Vagina (tissue), 2 donors: Measurements from ENCODE around the gene IGHMBP2. TPM values are rescaled to one million over a fixed set of nuclear protein-coding genes. Genes with fewer than 3 reads are reported as not detected.
"Not testable (repeated sequence)": the region's sequence is repeated elsewhere in the genome, so short reads cannot be mapped to it uniquely, and the experiment has no call there.

Experiments used
- DNase-seq, 2 donors: peaks; one replicate each; pipeline ENCODE4 v3.0.0-alpha.2; 2017; ENCODE audit errors: extremely low spot score in 2 of 2
- H3K27ac ChIP-seq: fragments of 200-600 bp; sonication (generic); one replicate; pipeline ENCODE4 v1.5.1; 2019
- H3K27me3 ChIP-seq: fragments of 200-600 bp; sonication (generic); one replicate; pipeline ENCODE4 v1.5.1; 2019
- H3K36me3 ChIP-seq, 2 donors: fragments of 200-600 bp; sonication (generic); one replicate each; pipeline ENCODE4 v1.5.1; 2017 to 2019
- H3K4me1 ChIP-seq: fragments of 200-600 bp; sonication (generic); one replicate; pipeline ENCODE4 v1.5.1; 2019
- H3K4me3 ChIP-seq, 2 donors: fragments of 200-600 bp; sonication (generic); 1 replicate in 1 of 2; 2 replicates in 1 of 2; pipeline ENCODE4 v1.5.1; 2016 to 2019
- H3K9me3 ChIP-seq: fragments of 200-600 bp; sonication (generic); one replicate; pipeline ENCODE4 v1.5.1; 2019
- POLR2A ChIP-seq, 2 donors: fragments of 450-650 bp; IDR thresholded peaks; one replicate each; pipeline ENCODE4 v1.6.1; 2017; ENCODE audit warnings: antibody characterized with exemption in 2 of 2, mild to moderate bottlenecking in 2 of 2, moderate library complexity in 2 of 2
- POLR2AphosphoS5 ChIP-seq, 2 donors: sonication (generic); formaldehyde crosslinking; IDR thresholded peaks; one replicate each; pipeline ENCODE4 v1.9.0; 2017; ENCODE audit warnings: antibody characterized with exemption in 2 of 2, mild to moderate bottlenecking in 2 of 2, low read depth in 1 of 2; ENCODE audit not compliant: insufficient read depth in 1 of 2
- intact Hi-C: fragments of 100-400 bp; cut with DNase I; formaldehyde crosslinking; loops from one replicate; pipeline ENCODE4 v1.15.1; 2023
- total RNA-seq: library from RNA; depleted of rRNA; stranded (reverse); fragments of >200 nt; gene quantifications from one replicate; pipeline ENCODE4 v1.2.3, GENCODE V29; 2016
- TF ChIP-seq, protein P1 (sequence below), 3 experiments: fragments of 450-650 bp in 2 of 3; fragments of 200-600 bp in 1 of 3; sonication (generic) in 1 of 3; IDR thresholded peaks; one replicate each; pipeline ENCODE4 v1.5.1; 2017 to 2019; ENCODE audit warnings: antibody characterized with exemption in 3 of 3, mild to moderate bottlenecking in 2 of 3, moderate library complexity in 2 of 3

The IGHMBP2 gene
- total RNA-seq, 1 donor from 2014 or later, result 8.3 TPM

DNA sequence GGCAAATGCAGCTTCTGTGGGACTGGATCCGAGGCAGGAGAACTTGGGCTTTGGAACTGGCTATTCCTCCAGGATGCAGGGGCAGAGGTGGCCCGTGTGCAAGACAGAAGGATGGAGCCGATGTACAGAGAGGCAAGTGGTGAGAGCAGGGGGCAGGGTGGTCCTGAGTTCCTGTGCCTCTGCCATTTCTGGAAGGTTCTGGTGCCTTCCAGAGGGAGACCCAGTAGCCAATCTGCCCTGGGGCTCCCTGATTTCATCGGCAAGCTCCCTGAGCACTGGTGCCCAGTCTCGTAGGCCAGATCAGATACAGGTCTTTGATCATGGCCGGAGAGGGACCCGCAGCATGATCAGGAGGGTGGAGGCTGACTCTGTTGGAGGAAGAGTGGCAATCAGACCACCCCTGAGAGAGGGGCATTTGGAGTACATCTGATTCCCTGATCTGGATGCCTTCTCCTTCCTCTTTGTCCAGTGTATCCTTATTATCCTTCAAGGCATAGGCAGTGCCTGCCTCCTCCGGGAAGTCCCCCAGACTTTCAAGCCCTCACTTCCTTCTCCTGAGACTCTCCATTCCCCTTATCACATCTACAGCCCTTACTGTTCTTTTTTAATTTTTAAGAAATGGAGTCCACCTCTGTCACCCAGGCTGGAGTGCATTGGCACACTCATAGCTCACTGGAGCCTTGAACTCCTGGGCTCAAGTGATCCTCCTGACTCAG lies 67.4 kb downstream of the IGHMBP2 start:
- no peaks in the 10 kb centered on the region for H3K9me3 ChIP-seq
- H3K27ac ChIP-seq, result no peak overlapping the region
- H3K36me3 ChIP-seq, result no peaks in the 10 kb centered on the region
- no peak for DNase-seq
- TF ChIP-seq POLR2AphosphoS5 (IDR thresholded peaks at IDR 0.05; ENCODE audit: insufficient read depth in 1 of 2, low read depth in 1 of 2) (no peak), POLR2A (IDR thresholded peaks at IDR 0.05) (no peak)
- TF ChIP-seq, protein P1, sequence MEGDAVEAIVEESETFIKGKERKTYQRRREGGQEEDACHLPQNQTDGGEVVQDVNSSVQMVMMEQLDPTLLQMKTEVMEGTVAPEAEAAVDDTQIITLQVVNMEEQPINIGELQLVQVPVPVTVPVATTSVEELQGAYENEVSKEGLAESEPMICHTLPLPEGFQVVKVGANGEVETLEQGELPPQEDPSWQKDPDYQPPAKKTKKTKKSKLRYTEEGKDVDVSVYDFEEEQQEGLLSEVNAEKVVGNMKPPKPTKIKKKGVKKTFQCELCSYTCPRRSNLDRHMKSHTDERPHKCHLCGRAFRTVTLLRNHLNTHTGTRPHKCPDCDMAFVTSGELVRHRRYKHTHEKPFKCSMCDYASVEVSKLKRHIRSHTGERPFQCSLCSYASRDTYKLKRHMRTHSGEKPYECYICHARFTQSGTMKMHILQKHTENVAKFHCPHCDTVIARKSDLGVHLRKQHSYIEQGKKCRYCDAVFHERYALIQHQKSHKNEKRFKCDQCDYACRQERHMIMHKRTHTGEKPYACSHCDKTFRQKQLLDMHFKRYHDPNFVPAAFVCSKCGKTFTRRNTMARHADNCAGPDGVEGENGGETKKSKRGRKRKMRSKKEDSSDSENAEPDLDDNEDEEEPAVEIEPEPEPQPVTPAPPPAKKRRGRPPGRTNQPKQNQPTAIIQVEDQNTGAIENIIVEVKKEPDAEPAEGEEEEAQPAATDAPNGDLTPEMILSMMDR (IDR thresholded peaks at IDR 0.05), result no peak
- H3K27me3 ChIP-seq, result no peaks in the 10 kb centered on the region
- H3K4me1 ChIP-seq, result no peaks in the 10 kb centered on the region
- intact Hi-C loops, result no loop called here
- no peak overlapping the region for H3K4me3 ChIP-seq

DNA sequence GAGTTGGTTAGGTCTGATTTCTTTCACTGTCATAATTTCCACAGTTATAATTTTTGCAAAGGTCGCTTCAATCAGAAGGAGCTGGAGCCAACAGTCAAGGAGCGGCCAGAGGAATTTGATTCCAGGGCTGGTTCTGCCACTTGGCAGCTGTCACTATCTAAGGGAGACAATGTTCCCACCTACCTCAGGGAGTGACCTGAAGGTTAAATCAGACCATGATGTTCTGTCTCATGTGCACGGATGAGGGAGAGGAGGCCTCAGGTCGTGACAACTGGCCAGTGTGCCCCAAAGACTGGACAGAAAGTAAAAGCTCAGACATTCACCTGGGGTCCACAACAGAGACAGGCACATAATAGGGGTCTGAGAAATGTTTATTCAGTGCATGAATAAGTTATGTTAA lies 69.5 kb downstream of the IGHMBP2 start:
- no peak for DNase-seq
- Histone ChIP-seq H3K36me3 (no peaks in the 10 kb centered on the region), H3K27ac (no peak overlapping the region), H3K4me3 (no peak overlapping the region), H3K27me3 (no peaks in the 10 kb centered on the region), H3K9me3 (no peaks in the 10 kb centered on the region), H3K4me1 (no peaks in the 10 kb centered on the region)
- TF ChIP-seq POLR2A (IDR thresholded peaks at IDR 0.05), result no peak
- no peak for TF ChIP-seq POLR2AphosphoS5 (IDR thresholded peaks at IDR 0.05; ENCODE audit: insufficient read depth in 1 of 2, low read depth in 1 of 2)
- TF ChIP-seq, protein P1 (IDR thresholded peaks at IDR 0.05), result no peak
- intact Hi-C loops, result no loop called here

DNA sequence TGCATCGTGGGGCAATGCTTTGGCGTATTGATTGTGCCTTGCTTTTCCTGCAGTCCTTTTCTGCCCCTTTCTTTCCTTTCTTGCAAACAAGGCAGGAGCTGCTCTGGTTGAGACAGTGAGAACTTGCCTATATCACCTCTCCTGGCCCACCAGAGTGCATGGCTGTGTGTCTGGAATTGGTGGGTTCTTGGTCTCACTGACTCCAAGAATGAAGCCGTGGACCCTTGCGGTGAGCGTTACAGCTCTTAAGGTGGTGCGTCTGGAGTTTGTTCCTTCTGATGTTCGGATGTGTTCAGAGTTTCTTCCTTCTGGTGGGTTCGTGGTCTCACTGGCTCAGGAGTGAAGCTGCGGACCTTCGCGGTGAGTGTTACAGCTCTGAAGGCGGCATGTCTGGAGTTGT lies 70.0 kb downstream of the IGHMBP2 start:
- intact Hi-C loops, DNase-seq, H3K27me3 ChIP-seq, H3K36me3 ChIP-seq, H3K4me3 ChIP-seq, H3K9me3 ChIP-seq, H3K4me1 ChIP-seq, H3K27ac ChIP-seq: not testable (repeated sequence)

DNA sequence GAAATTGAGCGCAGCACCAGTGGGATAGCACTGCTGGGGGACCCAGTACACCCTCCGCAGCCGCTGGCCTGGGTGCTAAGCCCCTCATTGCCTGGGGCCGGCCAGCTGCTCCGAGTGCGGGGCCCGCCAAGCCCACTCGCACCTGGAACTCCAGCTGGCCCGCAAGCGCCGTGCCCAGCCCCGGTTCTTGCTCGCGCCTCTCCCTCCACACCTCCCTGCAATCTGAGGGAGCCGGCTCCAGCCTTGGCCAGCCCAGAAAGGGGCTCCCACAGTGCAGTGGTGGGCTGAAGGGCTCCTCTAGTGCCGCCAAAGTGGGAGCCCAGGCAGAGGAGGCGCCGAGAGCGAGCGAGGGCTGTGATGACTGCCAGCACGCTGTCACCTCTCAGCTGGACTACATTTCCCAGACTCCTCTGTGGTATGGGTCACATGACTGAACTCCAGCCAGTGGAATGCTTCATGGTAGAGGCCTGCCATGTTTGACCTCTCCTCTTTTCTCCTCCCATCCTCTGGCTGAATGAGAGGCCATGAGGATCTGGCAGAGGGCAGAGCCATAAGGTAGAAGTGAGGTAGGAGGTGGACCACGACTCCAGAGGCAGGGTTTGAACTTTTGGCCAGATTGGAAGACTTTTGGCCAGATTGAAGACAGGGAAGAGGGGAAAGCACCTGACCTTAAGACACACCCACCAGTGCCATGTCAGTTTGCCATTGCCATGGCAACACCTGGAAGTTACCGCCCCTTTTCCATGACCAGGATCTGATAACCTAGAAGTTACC lies 70.9 kb downstream of the IGHMBP2 start:
- Histone ChIP-seq H3K27me3 (no peaks in the 10 kb centered on the region), H3K36me3 (no peaks in the 10 kb centered on the region), H3K9me3 (no peaks in the 10 kb centered on the region), H3K4me1 (peaks cover 8% of the 10 kb centered on the region), H3K27ac (no peak overlapping the region), H3K4me3 (no peak overlapping the region)
- DNase-seq, result no peak
- no peak for TF ChIP-seq POLR2AphosphoS5 (IDR thresholded peaks at IDR 0.05; ENCODE audit: insufficient read depth in 1 of 2, low read depth in 1 of 2)
- TF ChIP-seq, protein P1 (IDR thresholded peaks at IDR 0.05), result no peak
- TF ChIP-seq POLR2A (IDR thresholded peaks at IDR 0.05), result no peak
- intact Hi-C loops, result no loop called here

DNA sequence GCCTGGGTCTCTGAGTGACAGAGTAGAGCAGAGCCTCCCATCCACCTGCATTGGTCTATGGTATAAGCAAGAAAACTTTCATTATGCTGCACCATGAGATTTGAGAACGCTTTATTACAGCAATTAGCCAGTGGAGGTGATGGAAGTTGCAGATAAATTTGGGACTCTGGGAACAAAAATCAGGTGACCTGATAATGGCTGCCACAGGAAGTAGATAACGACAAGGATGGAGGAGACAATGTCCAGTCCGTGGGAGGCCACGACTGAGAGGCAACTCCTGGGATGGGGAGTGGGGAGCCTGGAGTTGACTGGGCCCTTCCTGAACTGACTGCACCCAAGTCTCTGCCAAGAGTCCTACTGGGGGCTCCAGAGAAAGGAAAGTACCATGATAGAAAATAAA lies 72.4 kb downstream of the IGHMBP2 start:
- TF ChIP-seq POLR2A (IDR thresholded peaks at IDR 0.05), result no peak
- TF ChIP-seq, protein P1 (IDR thresholded peaks at IDR 0.05), result no peak
- no peak for TF ChIP-seq POLR2AphosphoS5 (IDR thresholded peaks at IDR 0.05; ENCODE audit: insufficient read depth in 1 of 2, low read depth in 1 of 2)
- no peak overlapping the region for H3K4me3 ChIP-seq
- H3K27ac ChIP-seq, result no peak overlapping the region
- no peak for DNase-seq
- H3K36me3 ChIP-seq, result no peaks in the 10 kb centered on the region
- peaks cover 8% of the 10 kb centered on the region for H3K4me1 ChIP-seq
- no peaks in the 10 kb centered on the region for H3K9me3 ChIP-seq
- H3K27me3 ChIP-seq, result no peaks in the 10 kb centered on the region
- intact Hi-C loops, result no loop called here
